GM12801 (cell line): ENCODE results near the gene PHLDB2.

Source experiments
- TF ChIP-seq, protein P1 (sequence below): IDR thresholded peaks from one replicate; pipeline ENCODE4 v1.5.1; 2011; ENCODE audit warnings: control low read depth; ENCODE audit not compliant: insufficient read length; ENCODE audit errors: extremely low read depth

Gene PHLDB2

DNA sequence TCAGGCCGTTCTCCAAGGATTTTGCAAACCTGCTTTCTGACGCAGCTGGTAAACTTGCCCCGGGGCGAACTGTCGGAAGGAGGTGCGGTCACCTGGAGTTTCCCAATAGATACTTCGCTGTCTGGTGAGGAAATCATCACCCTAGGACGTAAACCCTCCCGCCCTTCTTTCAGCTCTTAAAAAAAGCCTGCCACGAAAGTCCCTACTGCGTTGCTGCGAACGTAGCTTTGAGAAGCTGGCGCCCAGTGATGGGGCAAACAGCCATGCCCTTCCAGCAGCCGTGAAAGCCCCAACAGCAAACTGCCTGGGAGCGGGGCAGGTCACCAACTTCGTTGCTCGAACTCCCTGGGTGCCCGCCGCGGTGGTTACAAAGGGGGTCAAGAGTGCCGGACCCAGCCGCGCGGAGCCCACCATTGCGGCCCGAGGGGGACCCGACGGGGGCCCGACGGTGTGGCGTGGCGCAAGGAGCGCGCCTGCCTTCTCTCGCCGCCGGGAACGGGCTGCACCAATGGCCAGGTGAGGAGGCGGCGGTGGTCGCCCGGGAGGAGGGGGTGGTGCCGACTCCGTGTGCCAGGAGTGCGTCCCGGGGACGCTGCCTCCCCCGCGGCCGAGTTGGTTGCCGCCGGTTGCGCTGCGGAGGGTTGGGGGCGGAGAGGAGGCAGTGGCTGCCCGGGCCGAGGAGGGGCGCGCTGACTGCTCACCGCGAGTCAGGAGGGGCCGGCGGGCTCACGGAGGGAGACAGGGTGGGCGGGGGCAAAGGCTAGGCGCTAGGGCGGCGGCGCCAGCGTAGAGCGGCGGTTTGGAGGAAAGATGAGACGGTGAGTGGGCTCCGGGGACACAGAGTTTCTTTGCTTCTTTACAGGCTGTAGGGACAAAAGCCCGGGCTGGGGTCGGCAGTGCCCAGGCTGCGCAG, at the start of gene PHLDB2:
TSS of gene PHLDB2 (plus strand) at position 205 of the 913 bp plus-strand sequence. CDS start 24,813 bp downstream, outside the sequence.
- TF ChIP-seq, protein P1, sequence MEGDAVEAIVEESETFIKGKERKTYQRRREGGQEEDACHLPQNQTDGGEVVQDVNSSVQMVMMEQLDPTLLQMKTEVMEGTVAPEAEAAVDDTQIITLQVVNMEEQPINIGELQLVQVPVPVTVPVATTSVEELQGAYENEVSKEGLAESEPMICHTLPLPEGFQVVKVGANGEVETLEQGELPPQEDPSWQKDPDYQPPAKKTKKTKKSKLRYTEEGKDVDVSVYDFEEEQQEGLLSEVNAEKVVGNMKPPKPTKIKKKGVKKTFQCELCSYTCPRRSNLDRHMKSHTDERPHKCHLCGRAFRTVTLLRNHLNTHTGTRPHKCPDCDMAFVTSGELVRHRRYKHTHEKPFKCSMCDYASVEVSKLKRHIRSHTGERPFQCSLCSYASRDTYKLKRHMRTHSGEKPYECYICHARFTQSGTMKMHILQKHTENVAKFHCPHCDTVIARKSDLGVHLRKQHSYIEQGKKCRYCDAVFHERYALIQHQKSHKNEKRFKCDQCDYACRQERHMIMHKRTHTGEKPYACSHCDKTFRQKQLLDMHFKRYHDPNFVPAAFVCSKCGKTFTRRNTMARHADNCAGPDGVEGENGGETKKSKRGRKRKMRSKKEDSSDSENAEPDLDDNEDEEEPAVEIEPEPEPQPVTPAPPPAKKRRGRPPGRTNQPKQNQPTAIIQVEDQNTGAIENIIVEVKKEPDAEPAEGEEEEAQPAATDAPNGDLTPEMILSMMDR, result no peak

- TF ChIP-seq, protein P1, result no peak
Observed at GRCh38 chr3:111810909-111811308, 48.2 kb upstream of the PHLDB2 start.

GRCh38 chr3:111811811-111812210, 47.3 kb upstream of the PHLDB2 start:
- TF ChIP-seq, protein P1, result no peak

DNA sequence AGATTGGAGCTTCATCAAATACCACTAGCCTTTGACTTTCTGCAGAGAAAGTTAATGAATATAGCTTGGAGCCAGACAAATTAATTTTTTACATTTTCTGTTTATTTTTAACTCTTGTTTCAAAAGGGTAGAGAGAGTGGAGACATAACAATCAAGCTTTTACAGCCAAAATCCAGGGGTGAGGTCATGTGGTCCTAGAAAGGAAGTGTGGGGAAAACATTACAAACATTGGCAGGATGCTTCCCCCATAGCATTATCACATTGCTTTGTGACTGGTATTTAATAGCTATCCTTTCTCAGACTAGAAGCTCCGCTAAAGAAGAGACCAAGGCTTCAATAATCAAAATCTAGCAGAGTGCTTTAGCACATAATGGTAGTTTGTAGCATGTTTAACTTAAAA, 46.4 kb upstream of the PHLDB2 start:
- TF ChIP-seq, protein P1, result no peak

GRCh38 chr3:111813441-111813840, 45.6 kb upstream of the PHLDB2 start:
- TF ChIP-seq, protein P1, result no peak

- TF ChIP-seq, protein P1, result no peak
Observed at GRCh38 chr3:111813979-111814378, 45.1 kb upstream of the PHLDB2 start.

DNA sequence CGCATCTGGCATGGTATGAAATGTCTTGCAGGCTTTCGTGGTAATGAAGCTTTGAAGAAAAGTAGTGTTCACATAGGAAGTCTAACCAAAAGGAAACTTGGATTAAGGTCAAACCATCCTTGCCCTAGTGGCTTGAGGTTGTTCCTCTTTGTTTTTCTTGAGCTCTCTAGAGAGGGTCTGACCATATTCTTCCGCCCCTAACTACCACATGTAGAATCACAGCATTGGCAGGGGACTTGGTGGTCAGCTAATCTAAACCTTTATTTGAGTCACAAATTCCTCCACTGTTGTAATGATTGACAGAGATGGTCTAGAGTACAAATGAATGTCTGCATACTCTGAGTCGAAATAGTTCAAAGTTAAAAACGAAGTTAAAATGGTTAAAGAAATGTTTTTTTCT, 39.1 kb upstream of the PHLDB2 start:
- TF ChIP-seq, protein P1, result no peak
